Activated CD4-positive, alpha-beta memory T cell treated with anti-CD3 and anti-CD28 coated beads, Interleukin-2, amount 10 ng/mL, durations not matched to agents 7 days and 5 days (primary cell): ENCODE results near the gene HAS3. TPM values are rescaled to one million over a fixed set of nuclear protein-coding genes. Genes with fewer than 3 reads are reported as not detected.
A peak's percentile ranks its signal among the peaks of the same experiment; 100 is the strongest.

Experiments used
- CTCF ChIA-PET: fragments of 350-600 bp; sonication (Branson Sonifier 250); formaldehyde crosslinking; loops from one replicate; lab custom pipeline; 2021; ENCODE audit warnings: antibody characterized with exemption, inconsistent platforms; lab: Charles Lee
- POLR2A ChIA-PET: fragments of 350-600 bp; sonication (Branson Sonifier 250); formaldehyde crosslinking; loops from one replicate; lab custom pipeline; 2021; ENCODE audit warnings: antibody characterized with exemption; lab: Charles Lee
- DNase-seq: peaks from one replicate; pipeline ENCODE4 v3.0.0-alpha.2; 2020
- H3K27ac Mint-ChIP-seq: one replicate; pipeline ENCODE4 v1.8.0; 2021; ENCODE audit warnings: mild to moderate bottlenecking, mixed read lengths
- H3K27me3 Mint-ChIP-seq: one replicate; pipeline ENCODE4 v1.8.0; 2021; ENCODE audit warnings: mixed read lengths
- H3K36me3 Mint-ChIP-seq: one replicate; pipeline ENCODE4 v1.8.0; 2021; ENCODE audit warnings: low read depth, mixed read lengths
- H3K4me1 Mint-ChIP-seq: one replicate; pipeline ENCODE4 v1.8.0; 2021; ENCODE audit warnings: mixed read lengths
- H3K4me3 Mint-ChIP-seq: one replicate; pipeline ENCODE4 v1.8.0; 2021; ENCODE audit warnings: mild to moderate bottlenecking, mixed read lengths
- H3K9me3 Mint-ChIP-seq: one replicate; pipeline ENCODE4 v1.8.0; 2021; ENCODE audit warnings: mixed read lengths
- total RNA-seq, 2 experiments: library from RNA; stranded (reverse); gene quantifications; one replicate each; pipeline ENCODE4 v1.2.3, GENCODE V29; 2021

Gene HAS3
- total RNA-seq, 2 experiments from 2014 or later: 0.38 to 0.71 TPM

- Mint-ChIP-seq H3K9me3 (no peaks in the 10 kb centered on the region), H3K27ac (no peak overlapping the region), H3K4me1 (no peaks in the 10 kb centered on the region), H3K4me3 (no peak overlapping the region), H3K27me3 (no peaks in the 10 kb centered on the region), H3K36me3 (no peaks in the 10 kb centered on the region)
- no peak for DNase-seq
- ChIA-PET CTCF (interaction anchor here (0.6 kb wide), 1 partner anchor 1208 kb away, joined by 3 read pairs; no protein-coding TSS in a partner anchor), POLR2A (no interaction called here)
Observed at GRCh38 chr16:69078073-69078472, 27.4 kb upstream of the HAS3 start.

GRCh38 chr16:69079697-69080096 lies 25.8 kb upstream of the HAS3 start:
- H3K9me3 Mint-ChIP-seq: no peaks in the 10 kb centered on the region
- H3K4me1 Mint-ChIP-seq: no peaks in the 10 kb centered on the region
- no peak for DNase-seq
- no peaks in the 10 kb centered on the region for H3K27me3 Mint-ChIP-seq
- ChIA-PET CTCF (no interaction called here), POLR2A (no interaction called here)
- no peaks in the 10 kb centered on the region for H3K36me3 Mint-ChIP-seq
- H3K4me3 Mint-ChIP-seq: no peak overlapping the region
- H3K27ac Mint-ChIP-seq: no peak overlapping the region

DNA sequence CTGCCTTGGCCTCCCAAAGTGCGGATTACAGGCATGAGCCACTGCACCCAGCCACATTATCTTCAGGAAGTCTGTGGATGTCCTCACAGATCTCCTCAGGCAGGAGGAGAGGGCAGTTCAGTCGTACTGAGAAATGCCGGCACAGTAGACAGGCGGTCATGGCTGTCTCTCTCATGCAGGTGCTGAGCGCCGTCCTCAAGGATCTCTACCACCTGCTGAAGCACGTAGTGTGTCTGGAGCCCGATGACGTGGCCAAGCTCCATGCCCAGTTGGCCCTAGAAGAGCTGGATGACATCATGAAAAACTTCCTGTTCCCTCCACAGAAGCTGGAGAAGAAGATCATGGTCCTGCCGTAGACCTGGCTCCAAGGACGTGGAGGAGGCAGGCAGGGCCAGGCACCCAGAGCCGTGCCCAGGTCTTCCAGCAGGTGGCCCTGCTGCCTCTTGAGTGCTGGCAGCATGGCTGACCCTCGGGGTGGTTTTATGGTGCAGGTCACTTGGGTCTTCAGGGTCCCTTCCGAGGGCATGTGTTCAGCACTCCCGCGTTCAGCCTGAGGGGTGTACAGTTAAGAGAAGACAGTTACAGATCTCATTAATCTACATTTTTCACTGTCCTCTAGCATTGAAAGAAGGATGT lies 22.0 kb upstream of the HAS3 start:
- Mint-ChIP-seq H3K27ac (no peak overlapping the region), H3K9me3 (no peaks in the 10 kb centered on the region), H3K36me3 (peaks cover 7% of the 10 kb centered on the region), H3K27me3 (no peaks in the 10 kb centered on the region), H3K4me1 (peaks cover 8% of the 10 kb centered on the region), H3K4me3 (no peak overlapping the region)
- POLR2A ChIA-PET: no interaction called here
- CTCF ChIA-PET: interaction anchor here (0.6 kb wide), 1 partner anchor 125 kb away, joined by 3 read pairs; no protein-coding TSS in a partner anchor
- no peak for DNase-seq

DNA sequence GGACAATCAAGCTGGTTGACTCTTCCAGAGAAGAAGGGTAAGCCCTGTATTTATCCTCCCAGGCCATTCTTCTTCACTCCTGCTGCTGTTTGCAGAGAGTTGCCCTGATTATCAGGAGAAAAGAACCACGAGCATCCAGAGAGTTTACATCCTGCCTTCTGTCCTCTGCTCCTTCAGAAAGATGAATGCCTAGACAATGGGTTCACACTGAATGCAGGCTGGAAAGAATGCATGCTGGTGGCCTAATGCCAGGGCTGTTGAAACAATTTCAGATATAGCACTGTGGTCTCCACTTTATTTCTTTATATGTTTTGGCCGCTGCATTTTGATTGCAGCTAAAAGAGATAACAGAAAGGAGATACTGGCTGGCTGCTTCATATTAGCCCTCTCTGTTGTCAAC lies 21.2 kb upstream of the HAS3 start:
- H3K27ac Mint-ChIP-seq: no peak overlapping the region
- no peaks in the 10 kb centered on the region for H3K27me3 Mint-ChIP-seq
- ChIA-PET POLR2A (no interaction called here), CTCF (no interaction called here)
- H3K36me3 Mint-ChIP-seq: peaks cover 7% of the 10 kb centered on the region
- no peaks in the 10 kb centered on the region for H3K9me3 Mint-ChIP-seq
- H3K4me3 Mint-ChIP-seq: no peak overlapping the region
- H3K4me1 Mint-ChIP-seq: peaks cover 16% of the 10 kb centered on the region
- no peak for DNase-seq

GRCh38 chr16:69085032-69085695 lies 20.3 kb upstream of the HAS3 start:
- CTCF ChIA-PET: interaction anchor here (0.6 to 0.7 kb wide), 2 partner anchors 38 to 808 kb away, joined by 3 read pairs; no protein-coding TSS in a partner anchor
- H3K9me3 Mint-ChIP-seq: no peaks in the 10 kb centered on the region
- H3K4me1 Mint-ChIP-seq: peaks cover 24% of the 10 kb centered on the region
- POLR2A ChIA-PET: no interaction called here
- no peak for DNase-seq
- no peaks in the 10 kb centered on the region for H3K27me3 Mint-ChIP-seq
- peaks cover 7% of the 10 kb centered on the region for H3K36me3 Mint-ChIP-seq
- H3K4me3 Mint-ChIP-seq: no peak overlapping the region
- no peak overlapping the region for H3K27ac Mint-ChIP-seq

DNA sequence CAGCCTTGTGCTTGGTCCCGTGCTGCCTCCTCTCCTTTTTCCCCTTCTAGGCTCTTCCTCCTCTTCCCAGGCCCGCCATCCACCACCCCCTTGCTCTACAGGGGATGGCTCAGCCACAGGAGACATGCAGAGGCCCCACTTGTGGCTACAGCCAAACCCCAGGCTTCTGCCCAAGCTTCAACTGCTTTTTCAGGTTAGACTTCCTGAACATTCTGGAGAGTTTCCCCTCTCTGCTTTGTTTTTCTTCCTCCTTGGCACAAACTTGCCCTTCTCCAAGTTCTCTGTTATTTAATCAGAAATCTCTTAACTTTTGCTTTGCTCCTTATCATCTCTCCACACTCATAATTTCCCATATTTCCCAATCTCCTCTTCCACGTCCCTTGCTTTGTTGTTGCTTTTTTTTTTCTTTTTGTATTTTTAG lies 18.3 kb upstream of the HAS3 start:
- peaks cover 27% of the 10 kb centered on the region for H3K4me1 Mint-ChIP-seq
- H3K4me3 Mint-ChIP-seq: no peak overlapping the region
- ChIA-PET CTCF (no interaction called here), POLR2A (no interaction called here)
- peaks cover 7% of the 10 kb centered on the region for H3K36me3 Mint-ChIP-seq
- peaks cover 7% of the 10 kb centered on the region for H3K27me3 Mint-ChIP-seq
- H3K27ac Mint-ChIP-seq: no peak overlapping the region
- DNase-seq: no peak
- no peaks in the 10 kb centered on the region for H3K9me3 Mint-ChIP-seq

DNA sequence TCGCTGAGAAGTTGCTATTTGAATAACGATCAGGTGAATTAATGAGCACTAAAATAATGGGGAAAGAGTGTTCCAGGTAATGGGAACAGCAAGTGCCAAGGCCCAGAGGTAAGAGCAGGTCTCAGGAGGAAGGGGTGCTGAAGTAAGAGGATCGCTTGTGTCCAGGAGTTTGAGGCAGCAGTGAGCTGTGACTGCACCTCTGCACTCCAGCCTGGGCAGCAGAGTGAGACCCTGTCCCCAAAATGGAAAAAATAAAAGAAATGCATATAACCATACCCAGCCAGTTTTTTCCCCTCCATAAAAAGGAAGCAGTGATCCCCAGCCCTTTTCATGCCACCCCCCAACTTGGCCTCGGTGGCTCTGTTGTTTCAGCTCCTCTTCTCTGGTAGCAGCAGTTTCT lies 16.8 kb upstream of the HAS3 start:
- ChIA-PET POLR2A (no interaction called here), CTCF (interaction anchor here (0.8 to 1.1 kb wide), 3 partner anchors 17 to 567 kb away, joined by 3 to 4 read pairs (median 3); partner anchors contain the start of gene HAS3)
- Mint-ChIP-seq H3K36me3 (peaks cover 7% of the 10 kb centered on the region), H3K27me3 (peaks cover 7% of the 10 kb centered on the region), H3K9me3 (no peaks in the 10 kb centered on the region), H3K27ac (no peak overlapping the region), H3K4me1 (peaks cover 27% of the 10 kb centered on the region), H3K4me3 (no peak overlapping the region)
- no peak for DNase-seq

DNA sequence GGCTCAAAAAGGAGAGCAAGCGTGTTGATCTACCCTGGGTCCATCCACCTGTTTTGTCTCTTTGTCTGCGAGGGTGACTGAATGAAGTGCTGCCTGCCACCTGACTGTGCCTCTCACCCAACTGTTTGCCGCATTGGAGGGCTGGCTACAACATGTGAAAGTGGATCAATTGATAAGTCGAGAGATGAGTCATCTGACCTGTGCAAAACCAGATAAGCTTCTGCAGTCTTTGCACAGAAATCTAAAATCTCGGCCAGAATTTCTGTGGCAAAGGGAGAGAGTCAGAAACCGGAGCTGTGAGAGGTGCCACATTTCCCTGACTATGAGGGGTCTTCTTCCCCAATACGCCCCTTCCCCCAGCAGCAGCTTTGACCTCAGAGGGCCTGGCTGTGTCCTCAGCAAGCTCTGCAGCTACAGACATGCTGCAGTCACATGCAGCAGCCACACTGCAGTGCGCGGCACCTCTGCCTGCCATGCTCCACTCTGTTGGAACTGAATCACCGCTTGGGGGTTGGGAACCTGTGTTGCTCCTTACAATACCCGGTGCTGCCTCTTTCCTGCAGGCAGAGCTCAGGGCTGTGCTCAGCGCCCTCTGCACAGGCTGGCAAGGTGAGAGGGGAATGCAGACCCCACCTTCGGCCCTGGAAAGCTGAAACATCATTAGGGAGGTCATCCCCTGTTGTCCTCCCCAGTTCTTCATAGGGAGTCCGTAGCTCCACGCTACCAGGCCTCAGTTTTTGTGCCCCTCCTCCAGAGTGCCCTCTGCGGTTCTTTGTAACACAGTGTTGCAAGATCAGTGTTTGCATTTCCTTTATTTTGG lies 16.2 kb upstream of the HAS3 start:
- CTCF ChIA-PET: interaction anchor here (0.8 to 1.1 kb wide), 3 partner anchors 16 to 568 kb away, joined by 3 to 4 read pairs (median 3); partner anchors contain the start of gene HAS3
- peak; percentile 55 for DNase-seq
- Mint-ChIP-seq H3K4me3 (no peak overlapping the region), H3K27me3 (peaks cover 8% of the 10 kb centered on the region), H3K36me3 (peaks cover 7% of the 10 kb centered on the region), H3K9me3 (no peaks in the 10 kb centered on the region), H3K4me1 (peaks cover 27% of the 10 kb centered on the region), H3K27ac (no peak overlapping the region)
- POLR2A ChIA-PET: interaction anchor here (1.3 kb wide), 1 partner anchor 246 kb away, joined by 3 read pairs; the partner anchor contains the start of gene TANGO6

DNA sequence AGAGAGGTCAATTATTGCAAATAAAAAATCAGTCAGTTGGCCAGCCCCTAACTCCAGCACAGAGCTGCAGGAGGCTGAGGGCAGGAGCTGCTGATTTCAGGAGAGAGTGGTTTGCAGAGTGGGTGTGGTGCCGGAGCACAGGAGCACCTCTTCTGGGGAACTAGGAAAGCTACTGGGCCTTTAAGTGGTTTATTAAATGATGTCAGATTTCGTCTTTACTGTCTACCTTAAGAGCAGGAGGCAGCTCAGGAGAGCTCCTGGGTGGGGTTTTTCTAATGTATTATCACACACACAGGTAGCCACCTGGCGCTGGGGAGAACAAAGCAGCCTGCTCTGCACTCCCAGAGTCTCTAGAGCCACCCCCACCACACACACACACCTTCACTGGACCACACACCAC lies 11.5 kb upstream of the HAS3 start:
- no peak for DNase-seq
- Mint-ChIP-seq H3K36me3 (no peaks in the 10 kb centered on the region), H3K27ac (no peak overlapping the region), H3K27me3 (peaks cover 10% of the 10 kb centered on the region), H3K4me3 (no peak overlapping the region), H3K4me1 (peaks cover 13% of the 10 kb centered on the region), H3K9me3 (no peaks in the 10 kb centered on the region)
- POLR2A ChIA-PET: no interaction called here
- CTCF ChIA-PET: interaction anchor here (0.7 to 1.3 kb wide), 4 partner anchors 11 to 29 kb away, joined by 3 read pairs; partner anchors contain the start of gene HAS3

DNA sequence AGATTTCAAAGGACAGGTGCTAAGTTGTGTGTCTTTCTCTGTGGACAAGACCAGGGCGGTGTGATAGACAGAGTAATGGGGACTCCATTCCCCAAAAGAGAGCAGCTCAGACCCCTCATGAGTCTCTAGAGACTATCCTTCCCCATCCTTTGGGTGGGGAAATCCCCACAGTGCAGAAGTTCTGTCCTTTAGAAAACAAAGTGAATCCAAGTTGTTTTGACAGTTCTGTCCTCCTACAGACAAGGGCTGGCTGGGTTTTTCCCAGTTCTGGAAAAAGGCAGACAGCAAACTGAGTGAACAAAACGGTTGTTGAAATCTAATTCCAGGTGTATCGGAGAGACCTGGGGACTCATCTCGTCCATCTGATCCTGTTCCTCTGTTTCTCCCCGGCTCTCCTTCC lies 11.0 kb upstream of the HAS3 start:
- ChIA-PET POLR2A (no interaction called here), CTCF (interaction anchor here (0.6 to 1.3 kb wide), 3 partner anchors 17 to 258 kb away, joined by 3 to 4 read pairs (median 3); no protein-coding TSS in a partner anchor)
- no peaks in the 10 kb centered on the region for H3K9me3 Mint-ChIP-seq
- H3K4me1 Mint-ChIP-seq: peaks cover 8% of the 10 kb centered on the region
- no peak for DNase-seq
- H3K27ac Mint-ChIP-seq: no peak overlapping the region
- no peaks in the 10 kb centered on the region for H3K36me3 Mint-ChIP-seq
- H3K4me3 Mint-ChIP-seq: no peak overlapping the region
- peaks cover 10% of the 10 kb centered on the region for H3K27me3 Mint-ChIP-seq

DNA sequence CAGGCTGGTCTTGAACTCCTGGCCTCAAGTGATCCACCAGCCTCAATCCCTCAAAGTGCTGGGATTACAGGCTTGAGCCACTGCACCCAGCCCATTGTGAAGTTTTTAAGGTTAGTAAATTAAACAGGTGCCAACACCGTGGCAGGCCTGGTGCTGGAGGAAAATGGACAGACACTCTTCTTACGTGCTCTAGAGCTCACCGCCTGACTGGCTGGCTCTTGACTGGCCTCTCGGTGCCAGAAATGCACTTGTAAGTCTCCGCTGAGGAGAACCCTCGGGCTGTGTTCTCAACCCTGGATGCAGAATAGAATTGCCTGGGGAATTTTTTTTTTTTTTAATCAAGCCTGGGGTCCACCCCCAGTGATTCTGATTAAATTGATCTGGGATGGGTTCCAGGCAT lies 10.3 kb upstream of the HAS3 start:
- no peak for DNase-seq
- no peak overlapping the region for H3K27ac Mint-ChIP-seq
- ChIA-PET POLR2A (no interaction called here), CTCF (interaction anchor here (0.6 to 1.0 kb wide), 2 partner anchors 17 to 259 kb away, joined by 3 to 4 read pairs; no protein-coding TSS in a partner anchor)
- H3K4me1 Mint-ChIP-seq: peaks cover 3% of the 10 kb centered on the region
- H3K36me3 Mint-ChIP-seq: no peaks in the 10 kb centered on the region
- no peaks in the 10 kb centered on the region for H3K9me3 Mint-ChIP-seq
- no peak overlapping the region for H3K4me3 Mint-ChIP-seq
- H3K27me3 Mint-ChIP-seq: peaks cover 10% of the 10 kb centered on the region

DNA sequence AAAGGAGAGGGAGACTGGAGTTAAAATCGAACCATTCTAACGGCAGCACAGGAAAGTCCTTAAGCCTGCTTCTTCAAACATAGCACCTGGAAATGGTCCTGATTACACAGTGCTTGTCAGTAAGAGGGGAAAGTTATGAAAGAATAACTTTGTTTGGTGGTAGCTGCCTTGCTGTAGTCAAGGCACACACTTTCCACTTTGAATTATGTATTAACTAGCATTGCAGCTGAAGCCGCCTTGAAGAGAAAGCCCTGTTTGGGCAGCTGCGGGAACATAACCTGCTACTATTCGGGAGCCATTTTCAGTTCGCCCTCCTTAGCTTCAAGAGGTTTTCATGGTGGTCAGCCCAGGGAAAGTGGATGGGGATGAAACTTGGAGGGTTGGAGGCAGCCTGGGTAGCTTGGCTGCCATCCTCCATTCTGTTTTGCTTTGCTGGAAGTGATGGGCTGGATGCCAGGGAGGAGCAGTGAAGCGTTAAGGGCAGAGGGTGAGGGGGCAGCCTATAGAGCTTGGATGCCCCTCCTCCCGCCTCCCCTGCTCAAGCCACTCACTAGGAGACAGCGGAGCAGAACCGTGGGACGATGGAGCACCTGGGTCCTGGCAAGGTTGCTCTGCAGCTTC lies 5.3 kb upstream of the HAS3 start:
- Mint-ChIP-seq H3K9me3 (no peaks in the 10 kb centered on the region), H3K4me3 (no peak overlapping the region), H3K27me3 (peaks cover 21% of the 10 kb centered on the region), H3K27ac (no peak overlapping the region), H3K36me3 (no peaks in the 10 kb centered on the region), H3K4me1 (peaks cover 2% of the 10 kb centered on the region)
- CTCF ChIA-PET: interaction anchor here (0.9 kb wide), 1 partner anchor 579 kb away, joined by 3 read pairs; no protein-coding TSS in a partner anchor
- DNase-seq: no peak
- POLR2A ChIA-PET: no interaction called here
